Stimulated activated CD8-positive, alpha-beta memory T cell treated with anti-CD3 and anti-CD28 coated beads, Interleukin-2, amount 100 ng/mL, for 48 hours (primary cell): Measurements from ENCODE around the gene NTRK3.

Experiments
- DNase-seq, 2 donors: peaks; one replicate each; pipeline ENCODE4 v3.0.0-alpha.2; 2020; ENCODE audit warnings: low read depth in 2 of 2

NTRK3 gene

GRCh38 chr15:88029696-88030095 is 226.8 kb downstream of the NTRK3 start:
- DNase-seq, result no peak

- DNase-seq, result no peak
These were observed 228.5 kb downstream of the NTRK3 start for GRCh38 chr15:88028024-88028423.

GRCh38 chr15:88023914-88024313 is 232.6 kb downstream of the NTRK3 start:
- DNase-seq, result no peak

GRCh38 chr15:88022716-88023115 is 233.8 kb downstream of the NTRK3 start:
- no peak for DNase-seq

GRCh38 chr15:88021601-88022000 is 234.9 kb downstream of the NTRK3 start:
- DNase-seq, result no peak

GRCh38 chr15:88020806-88021205 is 235.7 kb downstream of the NTRK3 start:
- no peak for DNase-seq

- DNase-seq, result no peak
These were observed 236.9 kb downstream of the NTRK3 start for GRCh38 chr15:88019656-88020055.

GRCh38 chr15:88018869-88019641 is 237.5 kb downstream of the NTRK3 start:
- DNase-seq, result no peak

- DNase-seq, result no peak
These were observed 238.8 kb downstream of the NTRK3 start for GRCh38 chr15:88017753-88018152.

GRCh38 chr15:88016406-88016805 is 240.1 kb downstream of the NTRK3 start:
- DNase-seq, result no peak

- DNase-seq, result no peak
These were observed 241.2 kb downstream of the NTRK3 start for GRCh38 chr15:88015228-88015860.

GRCh38 chr15:88014454-88015160 is 241.9 kb downstream of the NTRK3 start:
- DNase-seq, result no peak

GRCh38 chr15:88013111-88013510 is 243.4 kb downstream of the NTRK3 start:
- no peak for DNase-seq

GRCh38 chr15:88012688-88013087 is 243.9 kb downstream of the NTRK3 start:
- no peak for DNase-seq

- no peak for DNase-seq
These were observed 244.3 kb downstream of the NTRK3 start for GRCh38 chr15:88012233-88012632.

GRCh38 chr15:88011533-88011932 is 245.0 kb downstream of the NTRK3 start:
- DNase-seq, result no peak

GRCh38 chr15:88006146-88006545 is 250.4 kb downstream of the NTRK3 start:
- no peak for DNase-seq

- DNase-seq, result no peak
These were observed 252.1 kb downstream of the NTRK3 start for GRCh38 chr15:88004399-88004798.

- no peak for DNase-seq
These were observed 252.8 kb downstream of the NTRK3 start for GRCh38 chr15:88003541-88004327.

- DNase-seq, result no peak
These were observed 253.8 kb downstream of the NTRK3 start for GRCh38 chr15:88002706-88003105.

- DNase-seq, result no peak
These were observed 257.9 kb downstream of the NTRK3 start for GRCh38 chr15:87998630-87999029.

GRCh38 chr15:87986776-87987175 is 269.8 kb downstream of the NTRK3 start:
- DNase-seq, result no peak
